Hematopoietic multipotent progenitor cell treated with erythropoietin and hydrocortisone succinate and interleukin-3 and kit ligand, for 15 days (in vitro differentiated cells): ENCODE measurements around the gene PDIA5.

Experiments
- DNase-seq: peaks from one replicate; pipeline ENCODE4 v3.0.0-alpha.2; 2015; ENCODE audit warnings: low spot score

The PDIA5 gene

DNA sequence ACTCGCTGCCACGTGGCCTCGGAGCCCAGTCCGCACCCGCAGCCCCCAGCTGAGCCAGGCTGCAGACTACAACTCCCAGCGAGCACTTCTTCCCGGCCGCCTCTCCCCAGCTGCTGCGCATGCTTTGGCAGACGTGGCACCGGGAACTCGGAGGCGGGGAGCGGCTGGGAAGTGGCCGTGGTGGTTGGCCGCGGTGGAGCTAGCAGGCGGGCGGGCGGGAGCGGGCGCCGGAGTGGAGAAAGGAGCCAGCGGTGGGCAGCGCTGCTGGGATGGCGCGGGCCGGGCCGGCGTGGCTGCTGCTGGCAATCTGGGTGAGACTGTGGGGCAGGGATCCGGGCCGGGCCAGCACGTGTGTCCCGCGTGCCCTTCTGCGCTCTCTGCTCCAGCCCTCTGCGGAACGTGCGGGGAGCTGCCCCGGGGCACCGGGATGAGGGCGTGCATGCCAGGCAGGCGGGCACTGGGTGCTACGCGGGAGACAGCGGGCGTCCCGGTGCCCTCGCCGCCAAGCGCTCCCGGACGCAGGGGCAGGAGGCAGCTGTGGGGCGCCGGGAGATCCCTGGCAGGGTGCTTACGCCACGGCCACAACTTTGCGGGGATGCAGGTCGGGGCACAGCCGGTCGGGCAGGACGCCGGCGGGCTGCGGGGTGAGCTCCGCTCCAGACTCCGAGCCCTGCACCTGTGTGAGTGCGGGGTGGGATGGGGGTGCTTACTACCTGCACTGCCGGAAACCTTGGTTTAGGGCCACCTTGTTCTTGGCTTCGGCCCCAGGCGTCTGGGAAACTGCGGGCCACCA is at the start of gene PDIA5:
TSS of gene PDIA5 (plus strand) at position 130 of the 793 bp plus-strand sequence. CDS start at position 270, 140 bp downstream.
- DNase-seq: no peak

DNA sequence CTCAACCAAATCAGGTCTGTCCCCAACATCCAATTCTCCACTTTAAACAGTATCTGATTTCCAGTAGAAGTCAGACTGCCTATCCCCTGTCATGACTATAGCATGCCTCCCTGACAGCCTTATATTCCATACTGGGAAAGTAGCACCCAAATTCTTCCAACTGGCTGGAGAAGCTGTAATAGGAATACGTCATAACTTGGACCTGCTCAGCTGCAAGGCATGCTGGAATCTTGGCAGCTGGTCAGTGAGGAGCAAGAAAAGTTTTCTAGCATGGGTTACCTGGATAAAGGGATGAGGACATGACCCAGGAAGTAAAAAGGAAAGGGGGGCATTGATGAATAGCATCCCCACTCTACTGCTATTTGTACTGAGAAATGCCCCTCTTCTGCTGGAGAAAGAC is 48.1 kb upstream of the PDIA5 start:
- DNase-seq: no peak

DNA sequence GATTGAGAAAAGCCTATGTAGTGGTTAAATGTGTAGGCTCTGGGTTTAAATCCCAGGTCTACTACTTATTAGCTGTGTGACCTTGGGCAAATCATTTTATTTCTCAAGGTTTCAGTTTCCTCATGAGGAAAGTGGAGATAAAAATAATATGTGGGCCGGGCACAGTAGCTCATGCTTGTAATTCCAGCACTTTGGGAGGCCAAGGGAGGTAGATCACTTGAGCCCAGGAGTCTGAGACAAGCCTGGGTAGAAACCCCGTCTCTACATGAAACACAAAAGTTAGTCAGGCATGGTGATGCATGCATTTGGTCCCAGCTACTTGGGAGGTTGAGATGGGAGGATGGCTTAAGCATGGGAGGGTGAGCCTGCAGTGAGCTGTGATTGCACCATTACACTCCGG is 47.7 kb upstream of the PDIA5 start:
- no peak for DNase-seq

DNA sequence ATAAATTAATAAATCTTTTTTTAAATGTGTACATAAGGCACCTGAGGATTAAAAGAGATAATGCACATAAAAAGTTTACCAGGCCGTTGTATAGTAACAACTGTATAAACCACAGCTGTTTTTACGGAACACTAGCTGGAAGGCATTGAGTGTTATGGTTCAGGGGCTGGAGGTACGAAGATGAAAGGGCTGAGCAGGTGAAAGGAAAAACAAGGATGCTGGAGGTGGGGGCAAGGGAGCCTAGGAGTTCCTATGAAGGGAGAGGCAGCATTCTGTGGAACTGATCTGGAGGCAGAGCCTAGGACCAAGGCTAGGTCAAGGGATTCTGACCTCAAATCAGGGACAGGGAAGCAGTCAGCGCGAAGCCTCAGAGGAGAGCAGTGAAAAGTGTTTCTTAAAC is 47.2 kb upstream of the PDIA5 start:
- DNase-seq: no peak

DNA sequence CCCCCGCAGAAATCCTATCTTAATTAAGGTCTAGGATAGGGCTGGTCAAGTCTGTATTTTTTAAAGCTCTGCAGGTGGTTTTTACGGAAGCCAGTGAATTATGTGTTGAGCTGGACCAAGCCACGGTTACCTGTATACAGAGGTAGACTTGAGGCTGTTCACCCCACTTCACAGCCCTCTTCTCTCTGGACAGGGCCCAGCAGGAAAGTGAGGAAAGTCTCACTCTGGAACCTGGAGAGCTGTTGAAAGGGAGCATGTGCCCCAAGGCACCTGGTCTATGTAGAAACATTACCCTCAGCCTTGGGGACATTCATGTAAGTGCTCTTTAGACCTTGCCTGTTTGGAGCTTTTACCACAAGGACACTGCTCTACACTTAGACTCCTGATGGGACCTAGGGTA is 46.1 kb upstream of the PDIA5 start:
- DNase-seq: no peak

DNA sequence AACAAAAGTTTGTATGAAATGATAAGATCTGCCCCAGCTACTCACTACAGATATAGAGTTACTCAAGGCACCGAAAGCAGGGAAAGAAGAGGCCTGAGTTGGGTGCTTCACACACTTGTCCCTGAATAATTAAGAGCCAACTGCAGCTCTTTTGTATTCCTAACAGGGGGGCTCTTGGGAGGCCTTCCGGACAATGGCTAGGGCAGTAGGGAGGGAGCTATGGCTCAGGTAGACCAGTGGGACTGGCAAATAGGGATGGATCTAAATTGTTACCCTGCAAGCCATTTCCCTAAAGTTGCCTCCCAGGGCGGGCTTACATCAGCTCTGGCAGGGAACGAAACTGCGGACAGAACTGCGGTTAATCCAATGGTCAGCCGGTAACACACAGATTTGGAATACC is 45.4 kb upstream of the PDIA5 start:
- no peak for DNase-seq

DNA sequence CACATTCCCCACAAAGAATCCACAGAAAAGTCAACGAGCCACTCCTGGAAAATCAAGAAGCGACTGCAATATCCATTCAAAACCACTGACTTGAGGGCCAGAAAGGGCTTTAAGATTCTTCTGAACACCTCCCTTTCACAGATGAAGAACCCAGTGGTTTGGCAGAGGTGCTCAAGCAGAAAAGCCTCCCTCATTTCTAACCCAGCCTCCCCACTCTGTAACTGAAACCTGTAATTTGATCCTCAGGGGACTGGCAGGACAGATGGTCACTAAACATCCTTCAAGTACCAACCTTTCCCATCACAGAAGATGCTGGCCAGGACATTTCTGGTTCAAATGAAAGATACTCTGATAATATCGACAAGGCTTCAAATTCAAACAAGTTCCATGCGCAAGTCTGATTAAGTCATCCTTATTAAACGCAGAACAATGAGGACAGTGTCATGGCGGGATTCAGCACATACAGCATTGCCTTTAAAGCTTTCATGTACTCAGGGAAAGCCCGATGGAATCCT is 44.8 kb upstream of the PDIA5 start:
- DNase-seq: no peak

DNA sequence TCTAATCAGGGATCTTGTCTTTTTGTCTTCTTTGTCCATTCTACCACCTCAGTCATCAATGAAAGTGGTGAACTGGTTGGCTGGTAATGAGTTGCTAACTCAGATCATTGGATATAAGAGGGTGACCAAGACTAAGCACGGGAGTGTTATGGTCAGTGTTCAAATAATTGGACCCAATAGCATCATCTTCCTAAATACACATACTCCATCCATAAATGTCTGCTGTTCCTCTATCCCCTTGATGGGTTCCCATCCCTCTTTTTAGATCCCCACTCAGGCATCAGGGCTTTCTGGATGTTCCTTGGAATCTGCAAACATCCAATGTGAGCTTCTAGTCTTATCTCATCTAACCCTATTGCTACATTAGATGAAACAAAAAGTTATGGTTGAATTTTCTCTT is 42.8 kb upstream of the PDIA5 start:
- no peak for DNase-seq

DNA sequence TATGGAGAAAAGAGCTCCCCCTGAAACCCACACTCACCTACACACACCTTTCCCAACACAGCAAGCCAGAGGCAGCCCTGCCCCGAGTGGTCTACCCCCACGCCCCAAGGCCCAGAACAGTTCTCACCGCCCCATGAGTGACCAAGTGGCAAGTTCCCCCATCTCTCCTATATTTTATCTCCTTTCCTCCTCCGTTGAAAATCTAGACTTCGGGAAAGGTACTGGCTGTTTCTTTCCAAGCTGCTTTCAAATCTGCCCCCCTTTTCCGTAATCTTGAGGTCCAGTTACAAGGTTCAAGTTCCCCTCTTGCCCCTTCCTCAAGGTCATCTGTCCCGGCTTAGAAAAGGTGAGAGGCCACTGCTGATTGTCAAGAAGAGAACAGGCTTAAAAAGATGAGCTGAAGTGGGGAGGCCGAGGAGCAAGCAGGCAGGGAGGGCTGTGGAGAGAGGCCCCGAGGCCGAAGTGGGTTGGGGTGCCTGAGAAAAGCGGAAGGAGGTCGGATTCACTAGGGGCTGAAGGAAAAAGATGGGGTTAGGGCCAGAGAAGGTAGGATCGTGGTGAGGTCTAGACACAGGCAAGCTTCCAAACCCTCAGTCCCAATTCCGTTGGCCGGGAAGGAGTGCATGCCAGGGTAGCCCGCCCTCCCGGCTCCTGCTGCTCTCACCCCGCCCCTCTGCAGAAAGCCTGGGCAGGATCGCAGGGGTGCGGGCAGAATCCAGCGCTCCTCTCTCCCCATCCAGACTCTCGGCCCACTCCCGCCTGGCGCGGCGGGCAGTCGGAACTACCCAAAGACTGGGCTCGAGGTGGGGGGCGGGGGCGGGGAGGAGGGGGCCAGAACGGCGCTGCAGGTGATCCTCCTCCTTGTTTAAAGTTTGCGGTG is 40.9 kb upstream of the PDIA5 start:
- DNase-seq: no peak

DNA sequence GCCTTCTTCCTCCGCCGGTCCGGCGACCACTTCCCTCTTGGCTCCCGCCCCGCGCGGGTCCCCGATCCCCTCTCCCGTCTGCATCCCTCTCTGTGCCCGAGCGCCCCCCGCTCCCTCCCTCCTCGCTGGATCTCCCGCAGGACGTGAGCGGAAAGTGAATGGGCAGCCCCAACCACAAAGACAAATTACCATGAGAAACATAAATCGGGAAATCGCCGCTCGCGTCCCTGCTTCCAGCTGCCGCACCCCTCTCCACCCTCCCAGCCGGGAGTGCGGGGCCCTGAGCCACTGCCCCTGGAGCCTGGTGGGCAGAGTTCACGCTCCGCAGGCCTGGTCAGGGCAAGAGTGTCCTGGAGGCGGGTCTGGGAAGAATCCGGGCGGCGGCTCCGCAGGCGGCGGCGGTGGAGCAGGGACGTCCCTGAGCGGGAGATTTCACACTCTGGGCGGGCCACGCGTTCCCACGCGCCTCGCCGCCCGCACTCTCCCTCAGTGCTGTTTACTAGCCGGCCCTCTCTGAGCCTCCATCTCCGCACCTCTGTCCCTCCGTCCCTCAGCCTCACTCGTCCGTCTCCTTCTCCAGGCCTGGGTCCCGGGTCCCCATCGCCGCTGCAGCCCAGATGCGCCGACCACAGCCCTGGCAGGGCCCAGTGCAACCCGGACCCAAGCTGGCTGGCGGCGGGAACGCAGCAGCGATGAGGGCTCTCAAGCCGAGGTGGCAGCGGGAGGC is 40.1 kb upstream of the PDIA5 start:
- DNase-seq: no peak

DNA sequence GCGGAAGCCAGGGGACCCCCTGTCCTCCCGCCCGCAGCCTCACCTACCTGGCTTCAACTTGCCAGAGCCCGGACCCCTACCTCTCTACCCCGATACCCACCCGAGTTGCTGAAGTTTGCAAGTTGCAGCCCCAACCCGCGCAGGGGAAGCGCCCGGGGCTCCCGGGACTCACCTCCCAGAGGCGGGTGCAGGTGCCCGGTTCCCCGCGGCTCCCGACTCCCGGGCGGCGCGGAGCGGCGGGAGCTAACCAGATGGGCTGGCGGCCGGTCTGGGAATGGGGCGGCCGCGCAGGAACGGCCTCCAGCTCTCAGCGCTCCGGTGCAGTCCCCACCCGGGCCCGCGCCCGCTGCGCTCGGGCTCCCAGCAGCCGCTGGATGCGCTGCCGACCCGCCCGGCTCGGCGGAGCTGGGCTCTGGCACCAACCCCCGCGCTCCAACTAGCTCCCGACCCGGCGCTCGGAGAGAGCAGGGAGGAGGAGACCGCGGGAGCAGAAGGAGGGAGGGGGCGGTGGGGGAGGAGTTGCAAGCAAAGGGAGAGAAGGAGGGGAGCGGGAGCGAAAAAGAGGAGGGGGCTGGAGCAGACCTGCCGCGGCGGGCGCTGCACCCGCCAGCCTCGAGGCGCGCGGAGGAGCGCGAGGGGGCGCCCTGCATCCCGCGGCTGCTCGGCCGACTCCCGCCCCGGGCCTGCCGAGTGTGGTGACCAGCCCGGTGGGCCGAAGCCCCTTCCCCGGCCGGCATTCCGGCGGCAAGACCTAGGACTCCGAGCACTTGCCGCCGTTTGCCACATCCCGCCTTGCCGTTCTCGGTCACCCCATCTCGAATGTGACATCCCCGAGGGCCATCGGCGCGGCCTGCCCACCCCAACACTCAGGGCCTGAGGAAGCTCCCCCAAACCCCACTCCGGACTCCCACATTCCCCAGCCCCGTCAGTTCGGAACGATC is 39.3 kb upstream of the PDIA5 start, which contains the start of gene SEMA5B:
TSS of gene SEMA5B (minus strand) at position 472 of the 941 bp plus-strand sequence. CDS start 66,500 bp downstream, outside the sequence.
- DNase-seq: no peak

DNA sequence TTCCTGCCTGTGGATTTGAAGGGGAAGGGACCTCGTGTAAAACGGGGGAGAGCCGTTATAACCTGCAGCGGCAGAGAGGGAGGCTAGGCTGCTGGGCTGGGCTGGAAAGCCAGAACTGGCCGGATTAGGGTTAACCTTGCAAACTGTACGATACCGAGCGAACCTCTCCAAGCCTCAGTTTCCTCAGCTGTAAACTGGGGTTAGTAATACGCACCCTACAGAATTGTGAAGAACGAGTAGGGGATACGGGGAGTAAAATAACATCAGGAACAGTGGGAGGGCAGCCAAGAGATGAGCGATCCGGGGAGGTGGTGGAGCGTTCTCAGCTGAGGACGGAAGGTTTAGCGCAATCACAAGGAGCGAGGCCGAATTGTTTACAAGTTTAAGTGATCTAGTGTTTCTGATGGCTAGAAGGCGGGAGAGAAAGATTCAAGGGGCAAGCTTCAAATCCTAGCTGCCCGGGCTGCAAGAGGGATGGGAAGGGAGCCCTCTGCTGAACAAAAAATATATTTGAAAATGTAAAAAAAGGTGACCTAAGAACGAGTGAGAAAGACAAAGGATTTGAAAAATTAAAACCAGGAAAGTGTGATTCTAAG is 38.5 kb upstream of the PDIA5 start:
- DNase-seq: no peak

DNA sequence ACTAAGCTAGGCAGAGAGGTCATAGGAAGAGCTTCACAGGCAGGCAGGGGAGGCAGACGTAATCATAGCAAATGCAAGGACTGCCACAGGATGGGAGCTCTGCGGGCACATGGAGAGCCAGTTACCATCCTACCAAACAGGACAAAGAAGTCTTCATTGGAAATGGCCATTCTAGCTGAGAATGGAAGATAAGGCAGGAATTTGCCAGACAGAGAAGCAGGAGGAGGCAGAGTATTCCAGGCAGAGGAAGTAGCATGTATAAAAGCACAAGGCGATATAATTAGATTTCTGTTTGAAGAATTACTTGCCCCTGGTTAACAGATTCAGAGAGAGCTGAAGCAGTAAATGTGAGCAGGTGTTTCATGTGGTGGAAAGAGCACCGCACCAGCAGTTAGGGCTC is 35.8 kb upstream of the PDIA5 start:
- no peak for DNase-seq

DNA sequence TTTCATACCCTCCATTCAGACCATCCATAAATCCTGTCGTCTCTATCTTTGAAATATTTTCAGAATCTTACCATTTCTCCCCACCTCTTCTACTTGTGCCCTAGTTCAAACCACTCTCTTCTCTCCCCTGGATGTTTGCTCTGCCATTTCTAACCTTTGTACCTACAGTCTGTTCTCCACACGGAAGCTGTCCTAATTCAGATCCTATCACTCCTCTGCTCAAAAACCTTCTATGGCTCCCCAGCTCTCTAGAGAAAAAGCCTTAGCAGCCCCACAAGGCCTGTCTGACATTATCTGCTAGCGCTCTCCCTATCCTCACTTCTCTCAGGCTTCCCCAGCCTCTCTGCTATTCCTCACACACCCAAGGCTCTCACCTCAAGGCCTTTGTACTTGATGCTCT is 34.8 kb upstream of the PDIA5 start:
- no peak for DNase-seq

DNA sequence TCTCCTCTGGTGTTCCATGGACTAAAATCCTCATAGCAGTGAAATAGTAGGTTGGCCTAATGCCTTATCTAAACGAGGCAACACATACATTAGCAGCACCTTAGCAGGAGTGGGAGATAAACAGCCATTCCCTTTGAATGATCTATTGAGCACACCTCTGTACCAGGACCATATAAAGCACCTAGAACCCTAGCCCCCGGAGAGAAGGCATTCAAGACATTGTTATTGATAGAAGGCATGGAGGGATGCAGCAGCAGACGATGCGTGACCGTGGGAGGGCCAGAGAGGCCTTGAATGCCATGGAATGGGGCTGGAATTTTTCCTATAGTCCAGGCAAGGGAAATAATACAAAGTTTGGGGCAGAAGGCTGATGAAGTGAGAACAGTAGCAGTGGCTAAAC is 32.7 kb upstream of the PDIA5 start:
- DNase-seq: no peak

DNA sequence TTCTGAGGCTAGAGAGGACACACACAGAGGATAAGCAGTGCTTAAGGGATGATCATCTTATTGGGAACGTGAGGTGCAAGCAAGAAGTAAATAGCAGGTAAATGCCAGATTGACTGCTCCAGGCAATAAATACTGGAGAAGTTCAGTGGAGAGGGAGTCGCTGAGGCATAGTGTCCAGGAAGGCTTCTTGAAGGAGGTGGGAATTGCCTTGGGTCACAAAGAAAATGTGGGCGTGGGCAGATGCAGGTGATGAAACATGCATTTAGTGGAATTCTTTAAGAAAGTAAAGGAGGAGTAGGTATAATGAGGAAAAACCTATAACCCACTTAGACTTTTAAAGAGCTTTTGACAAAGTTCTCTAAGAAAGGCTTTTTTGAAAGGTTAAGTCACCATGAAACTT is 31.8 kb upstream of the PDIA5 start:
- no peak for DNase-seq

DNA sequence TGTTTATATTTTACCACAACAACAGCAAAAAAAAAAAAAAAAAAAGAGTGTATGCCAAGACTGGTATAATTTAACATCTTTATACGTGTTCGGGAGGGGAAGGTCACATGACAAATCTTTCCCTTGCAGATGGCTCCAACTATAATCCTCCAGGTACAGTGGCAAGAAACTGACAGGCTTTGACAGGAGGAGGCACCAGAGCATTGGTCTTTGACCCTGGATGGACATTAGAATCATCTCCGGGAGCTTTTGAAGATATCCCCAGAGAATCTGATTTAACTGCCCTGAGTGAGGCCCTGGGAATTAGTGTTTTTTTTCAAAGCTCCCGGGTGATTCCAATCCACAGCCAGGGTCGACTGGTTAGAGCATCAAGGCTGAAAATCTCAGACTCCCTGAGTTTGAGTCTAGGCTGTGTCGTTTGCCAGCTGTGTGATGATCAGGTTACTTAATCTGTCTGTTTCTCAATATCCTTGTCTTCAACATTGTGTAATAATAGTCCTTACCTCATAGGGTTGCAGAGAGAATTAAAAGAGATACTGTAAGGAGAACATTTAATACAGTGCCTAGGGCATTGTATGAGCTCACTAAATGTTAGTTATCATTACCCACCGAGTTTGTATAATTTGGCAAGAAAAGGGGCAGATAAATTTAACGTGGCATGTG is 30.3 kb upstream of the PDIA5 start:
- DNase-seq: no peak

DNA sequence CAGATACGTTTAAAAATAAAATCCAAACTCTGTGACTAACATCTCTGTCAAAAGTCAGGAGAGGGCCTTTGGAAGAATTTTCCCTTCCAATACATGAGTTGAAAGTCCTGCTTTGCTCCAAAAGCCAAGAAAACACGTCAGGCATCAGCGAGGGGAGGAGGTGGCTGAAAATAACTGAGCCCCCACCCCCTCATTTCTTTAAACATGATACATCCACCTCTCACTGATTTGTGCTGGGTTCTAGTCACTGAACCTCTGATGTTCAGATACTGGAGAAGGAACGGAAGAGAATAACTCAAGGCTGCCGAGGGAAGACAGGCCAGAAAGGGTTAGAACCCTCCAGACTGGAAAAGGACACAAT is 29.8 kb upstream of the PDIA5 start:
- DNase-seq: no peak

DNA sequence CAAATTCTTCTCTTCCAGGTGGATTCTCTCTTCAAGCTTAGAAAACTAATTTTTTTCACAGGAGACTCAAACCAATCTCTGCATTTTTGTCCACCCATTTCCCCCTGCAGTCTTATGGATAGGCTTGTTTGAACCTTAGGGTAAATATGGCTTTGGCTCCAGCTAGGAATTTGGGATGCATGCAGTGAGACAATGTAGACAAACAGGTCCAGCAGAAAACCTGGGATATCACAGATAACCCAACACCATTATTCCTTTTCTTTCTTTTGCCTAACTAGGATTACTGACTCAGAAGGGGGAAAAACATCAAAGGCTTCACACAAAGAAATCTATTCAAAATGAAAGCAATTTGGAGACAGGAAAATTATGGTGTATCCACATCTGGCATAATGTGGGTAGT is 28.1 kb upstream of the PDIA5 start:
- no peak for DNase-seq

DNA sequence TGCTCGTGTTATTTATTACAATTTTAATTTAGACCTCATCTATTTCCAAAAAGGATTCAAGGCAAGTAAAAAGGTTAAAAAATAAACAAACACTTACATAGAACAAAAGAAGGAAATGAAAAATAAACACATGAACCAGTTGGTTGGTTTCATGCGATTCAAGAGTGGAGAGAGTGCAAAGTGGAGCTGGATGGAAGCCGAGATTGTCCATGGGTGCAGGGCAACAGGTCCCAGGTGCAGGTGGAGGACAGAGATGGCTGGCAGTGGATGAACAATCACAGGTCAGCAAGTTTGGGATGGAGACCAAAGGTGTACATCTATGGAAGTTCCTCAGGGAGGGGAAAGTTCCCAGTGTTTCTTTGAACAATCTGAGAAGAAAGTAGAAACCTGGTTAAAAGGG is 27.6 kb upstream of the PDIA5 start:
- no peak for DNase-seq
